HEK293 (cell line): Measurements from ENCODE around the gene RITA1.

Experiments
- CTCF ChIA-PET: fragments of 350-600 bp; formaldehyde crosslinking; extraction: SDS; loops from one replicate; lab custom pipeline; 2021; ENCODE audit warnings: antibody characterized with exemption; lab: Yijun Ruan, JAX
- POLR2A ChIA-PET: fragments of 300-600 bp; formaldehyde crosslinking; extraction: SDS; loops from one replicate; lab custom pipeline; 2020; ENCODE audit warnings: antibody characterized with exemption, inconsistent platforms; lab: Yijun Ruan, JAX
- H3K27ac ChIP-seq: fragments of 200-500 bp; sonication (Bioruptor generic); 2 replicates; pipeline ENCODE4 v1.5.1; 2014; ENCODE audit warnings: low read depth, low read length, control low read depth, inconsistent platforms; ENCODE audit errors: extremely low read depth
- H3K36me3 ChIP-seq, 2 experiments: fragments of 200-500 bp in 1 of 2; sonication (Bioruptor generic) in 1 of 2; 1 replicate in 1 of 2; 2 replicates in 1 of 2; pipeline ENCODE4 v1.5.1; 2014 to 2017; ENCODE audit warnings: inconsistent platforms in 2 of 2, low read length in 2 of 2; ENCODE audit not compliant: control insufficient read depth in 2 of 2, insufficient read depth in 1 of 2
- H3K4me1 ChIP-seq: fragments of 200-500 bp; sonication (Bioruptor generic); 2 replicates; pipeline ENCODE4 v1.5.1; 2014; ENCODE audit warnings: mild to moderate bottlenecking, low read length, inconsistent platforms; ENCODE audit not compliant: control insufficient read depth, insufficient read depth
- H3K4me3 ChIP-seq: 2 replicates; pipeline ENCODE4 v1.5.1; 2011; ENCODE audit warnings: low read depth, mild to moderate bottlenecking, control low read depth, low read length, moderate library complexity
- H3K9me3 ChIP-seq: fragments of 200-500 bp; sonication (Bioruptor generic); 2 replicates; pipeline ENCODE4 v1.5.1; 2014; ENCODE audit warnings: low read depth, low read length, inconsistent platforms; ENCODE audit not compliant: control insufficient read depth, insufficient read depth
- PRDM1 ChIP-seq: fragments of 450-650 bp; formaldehyde crosslinking; IDR thresholded peaks from 2 replicates; pipeline ENCODE4; 2016; ENCODE audit warnings: missing biosample characterization, missing genetic modification characterization
- ZBTB26 ChIP-seq: fragments of 450-650 bp; formaldehyde crosslinking; optimal IDR thresholded peaks from 2 replicates; pipeline ENCODE3; 2016; ENCODE audit warnings: missing biosample characterization, mild to moderate bottlenecking, missing genetic modification characterization
- ZBTB6 ChIP-seq: fragments of 450-650 bp; formaldehyde crosslinking; IDR thresholded peaks from 2 replicates; pipeline ENCODE4 v1.5.1; 2017; ENCODE audit warnings: missing biosample characterization, missing genetic modification characterization
- ZFP37 ChIP-seq: fragments of 450-650 bp; formaldehyde crosslinking; IDR thresholded peaks from 2 replicates; pipeline ENCODE4 v1.5.1; 2016; ENCODE audit warnings: missing biosample characterization, missing genetic modification characterization
- ZFP41 ChIP-seq: fragments of 450-650 bp; formaldehyde crosslinking; IDR thresholded peaks from 2 replicates; pipeline ENCODE4 v1.5.1; 2016; ENCODE audit warnings: missing biosample characterization, missing genetic modification characterization, borderline replicate concordance
- ZNF112 ChIP-seq: fragments of 450-650 bp; formaldehyde crosslinking; IDR thresholded peaks from 2 replicates; pipeline ENCODE4 v1.5.0; 2017; ENCODE audit warnings: missing biosample characterization, missing genetic modification characterization
- ZNF114 ChIP-seq: fragments of 450-650 bp; formaldehyde crosslinking; IDR thresholded peaks from 2 replicates; pipeline ENCODE4 v1.5.0; 2017; ENCODE audit warnings: missing biosample characterization, missing genetic modification characterization
- ZNF140 ChIP-seq: fragments of 450-650 bp; formaldehyde crosslinking; IDR thresholded peaks from 2 replicates; pipeline ENCODE4 v1.5.1; 2016; ENCODE audit warnings: missing biosample characterization, missing genetic modification characterization
- ZNF274 ChIP-seq, 2 experiments: fragments of 200-500 bp in 1 of 2; fragments of 450-650 bp in 1 of 2; sonication (Bioruptor generic) in 1 of 2; formaldehyde crosslinking in 1 of 2; IDR thresholded peaks; 2 replicates each; pipeline versions ENCODE4 v1.5.1 to v1.6.1; 2014 to 2016; ENCODE audit warnings: borderline replicate concordance in 1 of 2, inconsistent platforms in 1 of 2, low read length in 1 of 2, missing biosample characterization in 1 of 2, missing genetic modification characterization in 1 of 2
- ZNF335 ChIP-seq: fragments of 450-650 bp; formaldehyde crosslinking; conservative IDR thresholded peaks from 2 replicates; pipeline ENCODE4 v1.5.1; 2016; ENCODE audit warnings: missing biosample characterization, missing genetic modification characterization
- ZNF350 ChIP-seq: fragments of 450-650 bp; formaldehyde crosslinking; IDR thresholded peaks from 2 replicates; pipeline ENCODE4 v1.5.0; 2017; ENCODE audit warnings: missing biosample characterization, mild to moderate bottlenecking, missing genetic modification characterization
- ZNF623 ChIP-seq: fragments of 450-650 bp; formaldehyde crosslinking; IDR thresholded peaks from 2 replicates; pipeline ENCODE4 v1.5.1; 2016; ENCODE audit warnings: missing biosample characterization, missing genetic modification characterization
- ZNF664 ChIP-seq: fragments of 450-650 bp; formaldehyde crosslinking; IDR thresholded peaks from 2 replicates; pipeline ENCODE4 v1.5.1; 2016; ENCODE audit warnings: missing biosample characterization, missing genetic modification characterization
- ZNF791 ChIP-seq: fragments of 450-650 bp; formaldehyde crosslinking; IDR thresholded peaks from 2 replicates; pipeline ENCODE4 v1.5.1; 2016; ENCODE audit warnings: missing biosample characterization, missing genetic modification characterization
- TF ChIP-seq, protein P1 (sequence below): fragments of 450-650 bp; formaldehyde crosslinking; IDR thresholded peaks from 2 replicates; pipeline ENCODE4 v1.5.1; 2016; ENCODE audit warnings: missing biosample characterization, missing genetic modification characterization, borderline replicate concordance
- TF ChIP-seq, protein P2 (sequence below): fragments of 450-650 bp; formaldehyde crosslinking; IDR thresholded peaks from 2 replicates; pipeline ENCODE4 v1.5.1; 2016; ENCODE audit warnings: missing biosample characterization, missing genetic modification characterization
- TF ChIP-seq, protein P3 (sequence below): fragments of 450-650 bp; formaldehyde crosslinking; IDR thresholded peaks from 2 replicates; pipeline ENCODE4 v1.5.1; 2016; ENCODE audit warnings: missing biosample characterization, missing genetic modification characterization

The RITA1 gene

DNA sequence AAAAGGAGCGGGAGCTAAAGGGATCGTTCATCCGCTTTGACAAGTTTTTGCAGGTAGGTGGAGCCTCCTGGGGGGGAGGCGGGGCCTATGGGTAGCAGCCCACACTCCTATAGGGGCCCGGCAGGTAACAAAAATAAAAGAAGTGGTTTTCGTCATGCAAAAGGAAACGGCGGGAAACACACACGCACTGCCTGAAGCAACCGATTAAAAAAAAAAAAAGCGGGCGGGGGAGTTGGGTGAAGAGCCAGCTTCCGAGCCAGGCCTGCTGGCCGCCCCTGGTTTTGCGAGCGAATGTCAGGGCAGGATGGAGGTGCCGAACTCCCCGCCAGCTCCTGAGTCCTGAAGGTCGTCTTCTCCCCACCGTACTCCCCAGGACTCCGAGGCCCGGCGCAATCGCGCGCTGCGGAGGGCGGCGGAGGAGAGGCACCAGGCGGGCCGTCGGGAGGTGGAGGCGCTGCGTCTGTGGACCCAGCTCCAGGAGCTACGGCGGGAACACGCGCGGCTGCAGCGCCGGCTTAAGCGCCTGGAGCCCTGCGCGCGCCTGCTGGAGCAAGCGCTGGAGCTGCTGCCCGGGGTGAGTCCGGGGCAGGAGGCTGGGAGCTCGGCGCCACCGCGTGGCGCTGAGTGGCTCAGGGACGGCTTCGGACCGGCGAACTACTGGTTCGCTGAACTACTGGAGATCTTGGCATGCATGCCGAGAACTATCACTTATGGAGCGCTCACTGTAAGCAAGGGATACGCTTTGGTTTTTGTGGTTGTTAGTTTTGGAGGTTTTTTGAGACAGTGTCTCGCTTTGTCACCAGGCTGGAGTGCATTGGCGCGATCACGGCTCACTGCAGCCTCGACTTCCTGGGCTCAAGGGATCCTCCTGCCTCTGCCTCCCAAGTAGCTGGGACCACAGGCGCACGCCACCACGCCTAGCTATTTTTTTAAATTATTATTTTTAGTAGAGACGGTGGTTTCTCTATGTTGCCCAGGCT, 32.4 kb upstream of the RITA1 start (continued):
- TF ChIP-seq, protein P1, sequence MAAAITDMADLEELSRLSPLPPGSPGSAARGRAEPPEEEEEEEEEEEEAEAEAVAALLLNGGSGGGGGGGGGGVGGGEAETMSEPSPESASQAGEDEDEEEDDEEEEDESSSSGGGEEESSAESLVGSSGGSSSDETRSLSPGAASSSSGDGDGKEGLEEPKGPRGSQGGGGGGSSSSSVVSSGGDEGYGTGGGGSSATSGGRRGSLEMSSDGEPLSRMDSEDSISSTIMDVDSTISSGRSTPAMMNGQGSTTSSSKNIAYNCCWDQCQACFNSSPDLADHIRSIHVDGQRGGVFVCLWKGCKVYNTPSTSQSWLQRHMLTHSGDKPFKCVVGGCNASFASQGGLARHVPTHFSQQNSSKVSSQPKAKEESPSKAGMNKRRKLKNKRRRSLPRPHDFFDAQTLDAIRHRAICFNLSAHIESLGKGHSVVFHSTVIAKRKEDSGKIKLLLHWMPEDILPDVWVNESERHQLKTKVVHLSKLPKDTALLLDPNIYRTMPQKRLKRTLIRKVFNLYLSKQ (tag by site-specific recombination), result no peak
- TF ChIP-seq ZNF664 (peak; percentile 76), ZNF350 (tag by site-specific recombination) (no peak), ZNF623 (tag by site-specific recombination) (no peak), ZNF274 (IDR thresholded peaks at IDR 0.05; ENCODE audit: low read length) (no peak), ZNF274 (tag by site-specific recombination; IDR thresholded peaks at IDR 0.05; ENCODE audit: borderline replicate concordance) (no peak)
- TF ChIP-seq, protein P2, sequence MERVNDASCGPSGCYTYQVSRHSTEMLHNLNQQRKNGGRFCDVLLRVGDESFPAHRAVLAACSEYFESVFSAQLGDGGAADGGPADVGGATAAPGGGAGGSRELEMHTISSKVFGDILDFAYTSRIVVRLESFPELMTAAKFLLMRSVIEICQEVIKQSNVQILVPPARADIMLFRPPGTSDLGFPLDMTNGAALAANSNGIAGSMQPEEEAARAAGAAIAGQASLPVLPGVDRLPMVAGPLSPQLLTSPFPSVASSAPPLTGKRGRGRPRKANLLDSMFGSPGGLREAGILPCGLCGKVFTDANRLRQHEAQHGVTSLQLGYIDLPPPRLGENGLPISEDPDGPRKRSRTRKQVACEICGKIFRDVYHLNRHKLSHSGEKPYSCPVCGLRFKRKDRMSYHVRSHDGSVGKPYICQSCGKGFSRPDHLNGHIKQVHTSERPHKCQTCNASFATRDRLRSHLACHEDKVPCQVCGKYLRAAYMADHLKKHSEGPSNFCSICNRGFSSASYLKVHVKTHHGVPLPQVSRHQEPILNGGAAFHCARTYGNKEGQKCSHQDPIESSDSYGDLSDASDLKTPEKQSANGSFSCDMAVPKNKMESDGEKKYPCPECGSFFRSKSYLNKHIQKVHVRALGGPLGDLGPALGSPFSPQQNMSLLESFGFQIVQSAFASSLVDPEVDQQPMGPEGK (tag by site-specific recombination), result peak; percentile 71

DNA sequence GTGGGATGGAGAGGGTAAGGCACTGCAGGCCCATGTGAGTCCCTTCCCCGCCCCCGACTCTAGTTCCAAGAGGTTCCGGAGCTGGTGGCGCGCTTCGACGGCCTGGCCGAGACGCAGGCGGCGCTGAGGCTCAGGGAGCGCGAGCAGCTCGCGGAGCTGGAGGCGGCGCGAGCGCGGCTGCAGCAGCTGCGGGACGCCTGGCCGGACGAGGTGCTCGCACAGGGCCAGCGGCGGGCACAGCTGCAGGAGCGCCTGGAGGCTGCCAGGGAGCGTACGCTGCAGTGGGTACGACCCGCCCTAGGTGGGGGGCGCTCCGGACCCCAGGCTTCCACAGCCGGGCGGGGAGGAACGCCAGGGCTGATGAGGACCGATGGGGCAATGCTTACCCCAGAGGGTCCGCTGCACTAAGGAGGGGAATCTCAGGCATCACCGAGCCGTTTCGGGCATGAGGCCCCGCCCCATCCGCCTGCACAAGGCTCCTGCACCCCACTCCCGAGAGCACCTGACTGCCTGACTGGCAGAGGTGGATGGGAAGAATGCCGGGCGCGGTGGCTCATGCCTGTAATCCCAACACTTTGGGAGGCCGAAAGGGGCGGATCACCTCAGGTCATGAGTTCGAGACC, 31.1 kb upstream of the RITA1 start:
- no peak for TF ChIP-seq ZFP41 (tag by site-specific recombination)
- no peak for TF ChIP-seq ZNF791
- peak; percentile 11 for TF ChIP-seq ZBTB26 (tag by site-specific recombination)
- TF ChIP-seq ZNF335 (tag by site-specific recombination), result peak; percentile 55
- peak; percentile 84 for TF ChIP-seq ZBTB6 (tag by site-specific recombination)
- Histone ChIP-seq H3K4me1 (0 out of 2 replicates have a peak, but pooled peaks cover 3% of the 10 kb centered on the region), H3K27ac (no peak overlapping the region), H3K36me3 (peaks cover 0 to 25% of the 10 kb centered on the region in 2 experiments; a peak in 1 of 3 replicates), H3K9me3 (no peaks in the 10 kb centered on the region), H3K4me3 (no peak overlapping the region)
- CTCF ChIA-PET, result interaction anchor here (0.6 to 2.9 kb wide), 6 partner anchors 15 to 162 kb away, joined by 3 to 31 read pairs (median 10); no protein-coding TSS in a partner anchor
- POLR2A ChIA-PET, result interaction anchor here (0.6 to 1.5 kb wide), 3 partner anchors 9 to 1022 kb away, joined by 3 to 5 read pairs (median 3); partner anchors contain the start of gene TPCN1

DNA sequence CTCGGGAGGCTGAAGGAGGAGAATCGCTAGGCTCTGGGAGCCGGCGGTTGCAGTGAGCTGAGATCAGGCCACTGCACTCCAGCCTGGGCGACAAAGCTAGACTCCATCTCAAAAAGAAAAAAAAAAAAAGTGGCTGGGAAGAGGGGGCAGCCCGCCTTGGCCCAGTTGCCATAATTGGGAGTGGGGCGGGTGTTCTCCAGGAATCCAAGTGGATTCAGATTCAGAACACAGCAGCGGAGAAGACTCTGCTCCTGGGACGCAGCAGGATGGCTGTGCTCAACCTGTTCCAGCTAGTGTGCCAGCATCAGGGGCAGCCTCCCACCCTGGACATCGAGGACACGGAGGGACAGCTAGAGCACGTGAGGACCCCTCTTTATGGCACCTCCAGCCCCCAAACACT, 30.5 kb upstream of the RITA1 start:
- ChIA-PET CTCF (interaction anchor here (0.6 kb wide), 1 partner anchor 67 kb away, joined by 3 read pairs; no protein-coding TSS in a partner anchor), POLR2A (interaction anchor here (0.6 to 0.8 kb wide), 2 partner anchors 31 to 1023 kb away, joined by 3 to 5 read pairs; partner anchors contain the start of gene RITA1)
- Histone ChIP-seq H3K36me3 (peaks cover 0 to 31% of the 10 kb centered on the region in 2 experiments; a peak in 1 of 3 replicates), H3K4me1 (no peaks in the 10 kb centered on the region), H3K9me3 (no peaks in the 10 kb centered on the region), H3K27ac (no peak overlapping the region), H3K4me3 (no peak overlapping the region)
- TF ChIP-seq PRDM1 (no peak), ZNF112 (no peak), ZFP37 (no peak), ZNF140 (tag by site-specific recombination) (no peak), ZNF114 (tag by site-specific recombination) (no peak)
- TF ChIP-seq, protein P3, sequence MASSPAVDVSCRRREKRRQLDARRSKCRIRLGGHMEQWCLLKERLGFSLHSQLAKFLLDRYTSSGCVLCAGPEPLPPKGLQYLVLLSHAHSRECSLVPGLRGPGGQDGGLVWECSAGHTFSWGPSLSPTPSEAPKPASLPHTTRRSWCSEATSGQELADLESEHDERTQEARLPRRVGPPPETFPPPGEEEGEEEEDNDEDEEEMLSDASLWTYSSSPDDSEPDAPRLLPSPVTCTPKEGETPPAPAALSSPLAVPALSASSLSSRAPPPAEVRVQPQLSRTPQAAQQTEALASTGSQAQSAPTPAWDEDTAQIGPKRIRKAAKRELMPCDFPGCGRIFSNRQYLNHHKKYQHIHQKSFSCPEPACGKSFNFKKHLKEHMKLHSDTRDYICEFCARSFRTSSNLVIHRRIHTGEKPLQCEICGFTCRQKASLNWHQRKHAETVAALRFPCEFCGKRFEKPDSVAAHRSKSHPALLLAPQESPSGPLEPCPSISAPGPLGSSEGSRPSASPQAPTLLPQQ (tag by site-specific recombination), result no peak
